Motor neuron (in vitro differentiated cells): Measurements from ENCODE around the gene YY1AP1. TPM values are rescaled to one million over a fixed set of nuclear protein-coding genes. Genes with fewer than 3 reads are reported as not detected.
A peak's percentile ranks its signal among the peaks of the same experiment; 100 is the strongest.
"Not testable (repeated sequence)": the region's sequence is repeated elsewhere in the genome, so short reads cannot be mapped to it uniquely, and the experiment has no call there.

ENCODE experiments used
- ATAC-seq, 8 experiments: fragments of 200-7000 bp; cut with Tn5 transposase; replicated peaks in 6 of 8; 2 replicates each; pipeline ENCODE4 v1.8.0; 2021; ENCODE audit warnings: mild to moderate bottlenecking in 8 of 8, moderate library complexity in 8 of 8
- H3K27ac ChIP-seq, 2 donors: fragments of 250-450 bp; sonication (Bioruptor Pico); 2 replicates each; pipeline ENCODE4 v1.9.0; 2021; ENCODE audit warnings: antibody characterized with exemption in 2 of 2, mild to moderate bottlenecking in 2 of 2, moderate library complexity in 1 of 2
- H3K4me1 ChIP-seq, 2 donors: fragments of 250-450 bp; sonication (Bioruptor Pico); replicated peaks in 1 of 2; 2 replicates each; pipeline ENCODE4 v1.6.1; 2021; ENCODE audit warnings: antibody characterized with exemption in 2 of 2, mild to moderate bottlenecking in 2 of 2, moderate library complexity in 1 of 2
- H3K4me3 ChIP-seq, 5 donors: fragments of 250-450 bp; sonication (Bioruptor Pico); 2 replicates each; pipeline ENCODE4 v1.9.0; 2021; ENCODE audit warnings: antibody characterized with exemption in 5 of 5, mild to moderate bottlenecking in 5 of 5, moderate library complexity in 4 of 5
- WGBS, 10 experiments: fragments of 450-650 bp; shearing (Covaris generic); methylation state at CpG; one replicate each; pipeline ENCODE4 v1.0.0; 2022; 5-methylcytosine and 5-hydroxymethylcytosine counted together
- in situ Hi-C, 9 experiments: fragments of 400-800 bp; cut with MboI; loops; one replicate each; pipeline ENCODE4 v1.15.0; 2021; ENCODE audit warnings: low sequenced_read_pairs in 9 of 9, low pct_unique_long_range_greater_than_20kb in 2 of 9; ENCODE audit not compliant: unreplicated experiment in 9 of 9
- total RNA-seq, 8 experiments: library from RNA; unstranded; fragments of 300-600 nt; gene quantifications; 2 replicates each; pipeline versions ENCODE4 v1.2.3 to v1.2.4, GENCODE V29; 2022

YY1AP1 gene
- total RNA-seq, 8 experiments from 2014 or later: 23.1 to 65.3 (median 47.9) TPM

DNA sequence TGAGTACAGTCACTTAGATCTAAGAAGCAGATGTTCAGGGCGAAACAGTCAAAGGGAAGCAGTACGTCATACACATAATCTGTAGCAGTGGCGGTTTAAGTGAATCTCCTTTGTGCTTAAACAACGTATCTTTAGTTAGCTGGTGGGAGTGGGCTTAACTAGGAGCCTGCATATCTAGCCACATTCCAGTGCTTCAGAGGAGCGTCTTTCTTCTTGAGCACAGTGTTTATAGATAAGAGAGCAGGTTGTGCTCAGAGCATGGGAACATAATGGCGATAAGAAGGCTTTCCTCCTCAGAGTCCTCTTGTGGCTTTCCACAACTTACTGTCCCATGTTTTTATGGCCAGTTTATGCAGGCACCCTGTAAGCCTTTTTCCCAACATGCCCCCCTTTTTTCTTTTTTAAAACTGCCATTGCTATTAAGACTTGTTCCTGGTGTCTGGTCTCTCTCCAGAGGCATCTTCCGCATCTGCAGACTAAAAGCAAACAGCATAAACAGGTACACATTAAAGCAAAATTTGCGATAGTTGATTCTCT is 3.5 kb upstream of the YY1AP1 start:
- no peak overlapping the region for H3K4me3 ChIP-seq
- peaks cover 13 to 19% of the 10 kb centered on the region in 2 donors for H3K4me1 ChIP-seq
- H3K27ac ChIP-seq: no peak overlapping the region
- in situ Hi-C loops: no loop called here
- whole genome bisulfite sequencing, 10 experiments: 92 to 100% (median 97%) methylated on average over 2 to 7 of the region's 8 CpGs; no CpG with 5 or more reads in 3 of the 10 experiments
- no peak for ATAC-seq

DNA sequence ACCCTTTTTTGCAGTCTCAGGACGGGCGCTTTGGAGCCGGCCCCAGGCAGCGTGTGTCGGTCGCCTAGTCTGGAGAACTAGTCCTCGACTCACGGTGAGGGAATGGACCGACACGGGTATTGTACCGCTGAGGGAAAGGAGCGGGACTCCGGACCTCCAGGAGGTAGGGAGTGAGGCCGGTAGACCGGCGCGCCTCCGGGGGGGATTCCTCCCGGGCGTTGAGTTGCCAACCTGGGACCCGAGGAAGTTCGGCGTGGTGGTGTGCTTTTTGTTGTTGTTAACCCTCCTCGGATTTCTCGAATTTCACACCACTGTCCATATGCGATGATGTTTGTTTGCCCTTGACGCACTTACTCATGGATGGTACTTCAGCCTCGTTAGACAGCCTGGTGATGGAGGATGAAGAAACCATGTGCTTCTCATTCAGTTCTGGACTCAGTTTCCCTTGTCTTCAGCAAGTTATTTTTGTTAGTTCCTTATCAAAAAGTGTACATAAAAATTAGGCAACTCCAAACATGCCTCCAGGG is 570 bp upstream of the YY1AP1 start, which contains the start of gene DAP3:
Gene DAP3 (plus strand): TSS at position 11 of the 527 bp plus-strand sequence. CDS start 20,689 bp downstream, outside the sequence.
- peak in 1 of 8 experiments; percentile 81 for ATAC-seq
- in situ Hi-C loops: not testable (repeated sequence)
- WGBS, 10 experiments: 0 to 3% (median 0%) methylated on average over 1 to 20 of the region's 28 CpGs; no CpG with 5 or more reads in 4 of the 10 experiments
- Histone ChIP-seq H3K4me3 (peak within 1 kb of the TSS; percentile 96 to 100 (median 99)), H3K27ac (peak within 1 kb of the TSS; percentile 100), H3K4me1 (peaks cover 11 to 18% of the 10 kb centered on the region in 2 donors)

DNA sequence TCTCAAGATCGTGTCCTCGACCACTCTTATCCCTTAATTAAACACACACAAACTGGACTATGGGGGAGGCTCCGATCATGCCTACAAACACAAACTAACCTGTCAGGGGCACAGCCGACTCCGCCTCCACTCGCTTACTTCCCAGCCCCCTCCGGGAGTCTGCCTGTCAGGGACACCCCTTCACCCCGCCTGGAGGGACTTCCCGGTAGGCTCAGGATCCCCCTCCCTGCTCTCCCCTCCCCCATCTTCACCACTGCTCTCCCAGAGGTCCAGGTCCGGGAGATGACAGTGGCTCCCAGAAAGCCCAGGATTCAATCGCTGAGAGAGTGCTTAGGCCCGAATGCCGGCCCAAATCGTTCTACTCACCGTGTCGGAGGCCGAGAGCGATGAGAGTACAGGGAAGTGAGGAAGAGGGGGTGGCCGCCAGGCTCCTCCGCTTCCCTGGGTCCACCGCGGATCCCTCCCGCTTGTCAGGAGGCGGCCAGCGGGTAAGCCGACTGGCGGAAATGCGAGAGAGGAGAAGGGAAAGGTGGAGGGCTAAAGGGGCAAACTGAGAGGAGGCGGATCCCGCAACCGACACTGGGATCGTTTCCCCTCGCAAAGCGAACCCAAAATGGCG is 760 bp downstream of the YY1AP1 start:
- peak overlapping the region; percentile 96 to 100 (median 99) for H3K4me3 ChIP-seq
- H3K27ac ChIP-seq: peak overlapping the region; percentile 100
- in situ Hi-C loops: not testable (repeated sequence)
- peaks cover 11 to 18% of the 10 kb centered on the region in 2 donors for H3K4me1 ChIP-seq
- WGBS, 10 experiments: 0 to 5% (median 0%) methylated on average over 3 to 9 of the region's 35 CpGs; no CpG with 5 or more reads in 6 of the 10 experiments
- ATAC-seq: peak; percentile 8 to 44 (median 26)

DNA sequence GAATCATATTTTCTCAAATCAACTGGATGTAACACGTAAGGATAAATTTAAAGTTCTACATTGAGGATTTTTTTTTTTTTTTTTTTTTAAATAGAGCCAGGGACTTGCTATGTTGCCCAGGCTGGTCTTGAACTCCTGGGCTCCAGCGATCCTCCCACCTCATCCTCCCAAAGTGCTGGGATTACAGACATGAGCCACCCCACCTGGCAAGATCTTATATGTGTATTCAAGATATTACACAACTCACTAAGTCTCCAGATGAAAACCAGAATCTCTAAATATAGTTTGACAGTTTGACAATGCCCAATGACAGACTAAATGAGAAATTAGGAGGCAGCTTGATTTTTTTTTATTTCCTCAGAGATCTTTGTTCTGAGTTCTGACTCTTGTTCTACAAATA is 6.8 kb downstream of the YY1AP1 start:
- in situ Hi-C loops: no loop called here
- WGBS, 10 experiments: 67 to 100% (median 88%) methylated on average over 2 of the region's 2 CpGs; no CpG with 5 or more reads in 2 of the 10 experiments
- Histone ChIP-seq H3K4me3 (no peak overlapping the region), H3K4me1 (peaks cover 9 to 10% of the 10 kb centered on the region in 2 donors), H3K27ac (no peak overlapping the region)
- no peak for ATAC-seq

DNA sequence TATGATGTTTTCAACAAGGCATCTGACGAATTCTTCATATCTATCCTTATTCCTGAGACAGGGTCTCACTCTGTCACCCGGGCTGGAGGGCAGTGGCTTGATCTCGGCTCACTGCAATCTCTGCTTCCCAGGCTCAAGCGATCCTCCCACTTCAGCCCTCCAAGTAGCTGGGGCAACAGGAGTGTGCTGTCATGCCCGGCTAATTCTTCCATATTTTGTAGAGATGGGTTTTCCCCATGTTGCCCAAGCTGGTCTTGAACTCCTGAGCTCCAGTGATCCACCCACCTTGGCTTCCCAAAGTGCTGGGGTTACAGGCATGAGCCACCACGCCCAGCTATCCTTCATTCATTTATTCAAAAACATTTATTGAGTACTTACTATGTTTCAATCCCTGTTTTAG is 8.0 kb downstream of the YY1AP1 start:
- ATAC-seq: no peak
- Histone ChIP-seq H3K4me1 (peaks cover 0 to 5% of the 10 kb centered on the region in 2 donors), H3K27ac (no peak overlapping the region), H3K4me3 (no peak overlapping the region)
- in situ Hi-C loops: no loop called here
- WGBS, 10 experiments: 67 to 100% (median 98%) methylated on average over 1 to 6 of the region's 6 CpGs; no CpG with 5 or more reads in 2 of the 10 experiments

DNA sequence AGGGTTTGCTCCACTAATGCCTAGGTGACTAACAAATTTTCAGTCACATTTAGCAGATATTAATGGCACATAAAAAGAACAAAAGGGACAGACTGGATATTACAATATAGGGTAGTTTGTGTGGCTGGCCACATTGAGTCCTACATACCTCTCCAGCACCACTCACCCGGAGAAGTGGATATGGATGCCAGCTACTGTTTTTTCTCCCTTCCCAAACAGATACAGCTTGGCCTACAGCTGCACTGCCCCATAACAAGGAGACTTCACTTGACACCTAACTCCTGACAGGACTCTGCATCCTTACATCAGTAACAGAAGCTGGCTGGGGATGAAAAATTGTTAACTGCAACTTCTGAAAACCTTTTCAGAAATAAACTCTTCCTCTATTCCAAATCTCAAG is 9.6 kb downstream of the YY1AP1 start:
- WGBS, 10 experiments: 100% methylated on average over 1 of the region's 1 CpG; no CpG with 5 or more reads in 7 of the 10 experiments
- ATAC-seq, in situ Hi-C loops, H3K4me3 ChIP-seq, H3K27ac ChIP-seq, H3K4me1 ChIP-seq: not testable (repeated sequence)

DNA sequence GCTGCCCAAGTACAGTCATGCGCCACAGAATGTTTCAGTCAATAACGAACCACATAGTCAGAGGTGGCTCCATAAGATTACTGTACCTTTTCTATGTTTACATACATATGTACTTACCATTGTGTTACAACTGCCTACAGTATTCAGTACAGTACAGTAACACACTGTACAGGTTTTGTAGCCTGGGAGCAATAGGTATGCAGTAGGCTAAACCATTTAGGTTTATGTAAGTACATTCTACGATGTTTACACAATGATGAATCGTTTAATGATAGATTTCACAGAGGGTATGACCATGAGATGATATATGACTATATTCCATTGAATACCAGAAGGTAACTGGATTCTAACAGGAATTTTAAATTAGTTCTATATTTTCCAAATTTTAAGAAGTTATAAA is 10.5 kb downstream of the YY1AP1 start:
- in situ Hi-C loops: no loop called here
- Histone ChIP-seq H3K27ac (no peak overlapping the region), H3K4me3 (no peak overlapping the region), H3K4me1 (no peaks in the 10 kb centered on the region)
- no peak for ATAC-seq
- WGBS, 10 experiments: 90 to 100% (median 95%) methylated on average over 2 to 4 of the region's 4 CpGs; no CpG with 5 or more reads in 1 of the 10 experiments

DNA sequence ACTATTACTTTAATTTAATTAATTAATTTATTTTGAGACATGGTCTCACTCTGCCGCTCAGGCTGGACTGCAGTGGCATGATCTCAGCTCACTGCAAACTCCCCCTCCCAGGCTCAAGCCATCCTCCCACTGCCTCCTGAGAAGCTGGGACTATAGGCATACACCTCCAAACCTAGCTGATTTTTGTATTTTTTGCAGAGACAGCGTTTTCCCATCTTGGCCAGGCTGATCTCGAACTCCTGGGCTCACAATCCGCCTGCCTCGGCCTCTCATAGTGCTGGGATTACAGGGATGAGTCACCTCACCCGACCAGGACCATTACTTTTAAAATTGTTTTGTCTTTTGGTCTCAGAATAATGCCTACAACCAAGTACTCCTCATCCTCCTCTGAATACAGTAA is 15.6 kb downstream of the YY1AP1 start:
- Histone ChIP-seq H3K4me3 (no peak overlapping the region), H3K27ac (no peak overlapping the region), H3K4me1 (no peaks in the 10 kb centered on the region)
- in situ Hi-C loops: no loop called here
- no peak for ATAC-seq
- WGBS, 10 experiments: 82 to 100% (median 94%) methylated on average over 1 to 6 of the region's 6 CpGs; no CpG with 5 or more reads in 1 of the 10 experiments

DNA sequence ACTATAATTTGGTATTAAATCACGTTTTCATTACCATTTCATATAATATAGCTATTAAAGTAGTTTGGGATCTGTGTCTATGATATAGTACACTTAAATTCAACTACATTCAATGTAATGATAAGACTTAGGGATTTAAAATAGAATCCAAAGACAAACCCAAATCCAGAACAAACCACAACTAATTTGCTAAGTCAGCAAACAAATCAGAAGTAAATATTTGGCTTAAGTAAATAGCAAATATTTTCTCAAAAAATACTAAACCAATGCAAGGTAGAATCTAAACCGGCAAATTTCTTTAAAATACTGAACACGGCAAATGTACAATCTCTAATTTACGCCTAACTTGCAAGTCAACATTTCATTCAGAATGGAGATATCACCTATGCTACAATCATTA is 16.8 kb downstream of the YY1AP1 start:
- Histone ChIP-seq H3K4me1 (no peaks in the 10 kb centered on the region), H3K4me3 (no peak overlapping the region), H3K27ac (no peak overlapping the region)
- no peak for ATAC-seq
- in situ Hi-C loops: no loop called here
- WGBS, 10 experiments: 90 to 100% (median 97%) methylated on average over 2 to 4 of the region's 4 CpGs

DNA sequence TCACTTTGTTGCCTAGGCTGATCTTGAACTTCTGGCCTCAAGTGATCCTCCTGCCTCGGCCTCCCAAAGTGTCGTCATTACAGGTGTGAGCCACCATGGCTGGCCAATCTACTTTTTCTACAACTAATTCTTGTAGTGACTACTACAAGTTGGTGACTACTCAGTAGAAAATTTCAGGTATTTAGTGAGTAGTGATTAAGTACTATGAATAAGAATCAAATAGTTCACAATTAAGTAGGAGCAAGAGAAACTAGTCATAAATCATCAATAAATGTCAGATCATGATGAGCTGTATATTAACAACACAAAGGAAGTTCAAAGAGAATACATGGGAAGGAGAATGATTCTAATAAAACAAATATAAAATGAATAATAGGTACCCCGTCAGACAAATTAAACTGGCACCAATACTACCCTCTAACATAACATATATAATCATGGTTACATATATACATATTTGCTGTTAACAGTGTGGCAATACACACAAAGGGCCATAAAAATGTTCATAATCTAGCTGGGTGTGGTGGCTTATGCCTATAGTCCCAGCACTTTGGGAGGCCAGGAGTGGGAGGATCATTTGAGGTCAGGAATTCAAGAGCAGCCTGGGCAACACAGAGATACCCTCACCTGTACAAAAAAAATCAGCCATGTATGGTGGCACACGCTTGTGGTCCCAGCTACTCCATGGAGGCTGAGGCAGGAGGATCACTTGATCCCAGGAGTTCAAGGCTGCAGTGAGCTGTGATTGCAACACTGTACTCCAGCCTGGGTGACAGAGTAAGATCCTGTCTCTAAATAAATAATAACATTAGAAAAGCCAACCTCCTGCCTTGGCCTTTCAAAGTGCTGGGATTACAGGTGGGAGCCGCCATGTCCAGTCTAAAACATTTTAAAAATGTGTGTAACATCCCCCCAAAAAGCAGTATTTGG is 19.1 kb downstream of the YY1AP1 start:
- Histone ChIP-seq H3K4me3 (no peak overlapping the region), H3K4me1 (no peaks in the 10 kb centered on the region), H3K27ac (no peak overlapping the region)
- ATAC-seq: no peak
- WGBS, 10 experiments: 91 to 100% (median 96%) methylated on average over 2 to 5 of the region's 5 CpGs; no CpG with 5 or more reads in 1 of the 10 experiments
- in situ Hi-C loops: no loop called here

DNA sequence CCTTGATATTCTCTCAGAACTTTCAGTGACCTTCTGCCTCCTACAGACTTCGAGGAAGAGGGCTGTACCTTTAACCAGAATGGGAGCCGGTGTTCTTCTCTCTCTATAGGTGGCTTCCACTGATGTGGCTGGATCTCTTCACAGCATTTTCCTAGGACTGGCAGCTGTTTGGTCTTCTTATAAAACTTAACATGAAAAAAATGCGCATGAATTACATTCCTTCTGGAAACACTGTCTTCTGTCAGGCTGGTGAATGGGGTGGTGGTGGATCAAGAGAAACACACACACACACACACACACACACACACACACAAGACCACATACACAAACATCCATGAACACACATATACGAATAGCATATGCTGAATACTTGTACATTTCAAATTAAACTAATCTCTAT is 27.3 kb downstream of the YY1AP1 start:
- WGBS, 10 experiments: no CpG with 5 or more reads among the region's 4 CpGs
- H3K27ac ChIP-seq, H3K4me3 ChIP-seq, in situ Hi-C loops, H3K4me1 ChIP-seq: not testable (repeated sequence)
- peak in 3 of 8 experiments; percentile 93 to 97 (median 94) for ATAC-seq

DNA sequence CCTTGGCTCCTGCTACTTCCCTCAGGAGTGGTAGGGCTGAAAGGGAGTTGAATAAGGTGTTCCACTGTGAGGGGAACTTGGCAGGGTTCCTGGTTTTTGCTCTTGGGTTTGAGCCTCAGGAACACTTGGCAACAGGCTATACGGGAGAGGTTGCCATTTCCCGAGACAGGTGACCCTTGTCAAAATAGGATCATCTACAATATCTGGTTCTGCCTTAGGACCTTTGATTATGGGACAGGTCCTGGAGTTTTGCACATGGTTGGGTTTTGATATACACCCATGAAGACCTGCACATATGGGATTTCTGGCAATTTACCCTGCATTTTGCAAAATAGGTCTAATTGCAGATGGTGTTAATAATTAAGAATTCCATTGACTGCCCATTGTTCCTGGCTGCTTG is 31.1 kb downstream of the YY1AP1 start:
- no peak for ATAC-seq
- Histone ChIP-seq H3K4me3 (no peak overlapping the region), H3K4me1 (peaks cover 0 to 14% of the 10 kb centered on the region in 2 donors), H3K27ac (no peak overlapping the region)
- in situ Hi-C loops: no loop called here
- 79 to 100% (median 89%) methylated on average over 1 to 2 of the region's 2 CpGs; no CpG with 5 or more reads in 2 of the 10 experiments for WGBS, 10 experiments

DNA sequence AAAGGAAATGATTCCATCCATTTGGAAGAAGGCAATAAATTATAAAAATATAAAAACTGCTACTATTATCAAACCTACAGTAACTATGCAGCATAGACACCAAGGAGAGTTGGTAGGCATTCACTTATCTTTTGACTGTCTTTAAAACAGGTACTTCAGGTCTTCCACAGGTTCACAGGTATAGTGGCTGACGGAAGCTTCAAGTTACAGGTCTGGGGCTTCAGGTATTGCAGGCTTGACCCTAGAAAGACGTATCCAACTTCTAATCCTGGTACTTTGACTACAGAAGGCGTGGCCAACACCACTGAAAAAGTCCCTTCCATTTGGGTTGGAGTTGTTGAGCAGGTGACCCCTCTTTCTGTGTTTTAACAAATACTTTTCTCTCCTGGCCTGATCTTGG is 35.6 kb downstream of the YY1AP1 start:
- Histone ChIP-seq H3K4me1 (peaks cover 4 to 20% of the 10 kb centered on the region in 2 donors), H3K4me3 (no peak overlapping the region), H3K27ac (no peak overlapping the region)
- ATAC-seq: no peak
- in situ Hi-C loops: no loop called here
- 70 to 92% (median 83%) methylated on average over 2 to 3 of the region's 3 CpGs; no CpG with 5 or more reads in 4 of the 10 experiments for WGBS, 10 experiments
